IMR-90 (cell line): ENCODE results near the gene ANXA8. TPM values are rescaled to one million over a fixed set of nuclear protein-coding genes. Genes with fewer than 3 reads are reported as not detected.

Experiments used
- ATAC-seq: fragments of 200-7000 bp; cut with Tn5 transposase; 2 replicates; pipeline ENCODE4 v1.9.1; 2020; ENCODE audit warnings: low read depth, mild to moderate bottlenecking, moderate library complexity
- BruUV-seq: library from RNA; stranded (reverse); fragments of 400-500 nt; replicated peaks from 2 replicates; lab custom pipeline; 2021; lab: Mats Ljungman, UMichigan
- CTCF ChIA-PET: fragments of 300-600 bp; formaldehyde crosslinking; extraction: SDS; loops from one replicate; lab custom pipeline; 2021; ENCODE audit warnings: antibody characterized with exemption; lab: Yijun Ruan, JAX
- POLR2A ChIA-PET: fragments of 300-600 bp; sonication (Branson Sonifier 250); formaldehyde crosslinking; loops from one replicate; lab custom pipeline; 2022; ENCODE audit warnings: antibody characterized with exemption; ENCODE audit not compliant: unreplicated experiment; lab: Charles Lee
- DNase-seq: peaks from one replicate; pipeline ENCODE4 v3.0.0; 2013
- H2AFZ ChIP-seq: replicated peaks from 2 replicates; pipeline ENCODE3; 2013; ENCODE audit warnings: low read length, mild to moderate bottlenecking; ENCODE audit not compliant: poor library complexity
- H2AK5ac ChIP-seq: 2 replicates; pipeline ENCODE4 v1.6.1; 2013; ENCODE audit warnings: low read depth, low read length, inconsistent platforms
- H2AK9ac ChIP-seq: replicated peaks from 2 replicates; pipeline ENCODE3; 2013; ENCODE audit warnings: mild to moderate bottlenecking, low read depth, low read length, moderate library complexity; ENCODE audit not compliant: poor library complexity
- H2BK120ac ChIP-seq: 2 replicates; pipeline ENCODE4 v1.6.1; 2013; ENCODE audit warnings: low read depth, low read length, inconsistent platforms
- H2BK15ac ChIP-seq: 3 replicates; pipeline ENCODE4 v1.6.1; 2013; ENCODE audit warnings: low read depth, low read length, inconsistent platforms
- H2BK20ac ChIP-seq: 2 replicates; pipeline ENCODE4 v1.6.1; 2013; ENCODE audit warnings: low read depth, mild to moderate bottlenecking, inconsistent platforms, low read length, moderate library complexity
- H2BK5ac ChIP-seq: 2 replicates; pipeline ENCODE4 v1.6.1; 2013; ENCODE audit warnings: mild to moderate bottlenecking, low read depth, low read length, inconsistent platforms; ENCODE audit not compliant: poor library complexity, severe bottlenecking
- H3K14ac ChIP-seq: replicated peaks from 2 replicates; pipeline ENCODE4 v1.6.1; 2013; ENCODE audit warnings: low read depth, low read length, inconsistent platforms
- H3K18ac ChIP-seq: 2 replicates; pipeline ENCODE4 v1.6.1; 2013; ENCODE audit warnings: low read depth, low read length, control low read depth
- H3K23ac ChIP-seq: 2 replicates; pipeline ENCODE4 v1.6.1; 2013; ENCODE audit warnings: low read depth, low read length, inconsistent platforms
- H3K27ac ChIP-seq: 2 replicates; pipeline ENCODE4 v1.5.1; 2013; ENCODE audit warnings: mild to moderate bottlenecking, control low read depth, low read length; ENCODE audit not compliant: insufficient read depth
- H3K27me3 ChIP-seq: 2 replicates; pipeline ENCODE4 v1.6.1; 2013; ENCODE audit warnings: low read length; ENCODE audit not compliant: control insufficient read depth, insufficient read depth
- H3K36me3 ChIP-seq: 2 replicates; pipeline ENCODE4 v1.6.1; 2013; ENCODE audit warnings: low read length, mixed read lengths; ENCODE audit not compliant: control insufficient read depth, insufficient read depth
- H3K4ac ChIP-seq: 2 replicates; pipeline ENCODE4 v1.6.1; 2013; ENCODE audit warnings: low read depth, low read length, inconsistent platforms
- H3K4me1 ChIP-seq: 2 replicates; pipeline ENCODE4 v1.6.1; 2013; ENCODE audit warnings: low read length, mixed read lengths; ENCODE audit not compliant: control insufficient read depth, insufficient read depth
- H3K4me2 ChIP-seq: 2 replicates; pipeline ENCODE4 v1.6.1; 2013; ENCODE audit warnings: low read depth, mild to moderate bottlenecking, control low read depth, low read length, moderate library complexity
- H3K4me3 ChIP-seq: 2 replicates; pipeline ENCODE4 v1.5.1; 2013; ENCODE audit warnings: low read depth, mild to moderate bottlenecking, control low read depth, low read length, moderate library complexity; ENCODE audit not compliant: insufficient read depth
- H3K56ac ChIP-seq: 2 replicates; pipeline ENCODE4 v1.6.1; 2013; ENCODE audit warnings: low read length, inconsistent platforms; ENCODE audit not compliant: insufficient read depth; ENCODE audit errors: extremely low read depth
- H3K79me1 ChIP-seq, 2 experiments: 2 replicates each; pipeline ENCODE4 v1.6.1; 2013; ENCODE audit warnings: low read length in 2 of 2, inconsistent platforms in 1 of 2, low read depth in 1 of 2
- H3K9ac ChIP-seq: 2 replicates; pipeline ENCODE4 v1.6.1; 2013; ENCODE audit warnings: low read depth, low read length, control low read depth
- H3K9me1 ChIP-seq: 2 replicates; pipeline ENCODE4 v1.6.1; 2013; ENCODE audit warnings: low read length, inconsistent platforms; ENCODE audit not compliant: insufficient read depth
- H3K9me3 ChIP-seq: 2 replicates; pipeline ENCODE4 v1.6.1; 2013; ENCODE audit warnings: low read length; ENCODE audit not compliant: control insufficient read depth, insufficient read depth
- H4K20me1 ChIP-seq: 2 replicates; pipeline ENCODE4 v1.6.1; 2013; ENCODE audit warnings: low read length, inconsistent platforms; ENCODE audit not compliant: insufficient read depth
- H4K5ac ChIP-seq: 2 replicates; pipeline ENCODE4 v1.6.1; 2013; ENCODE audit warnings: mild to moderate bottlenecking, low read depth, low read length, control low read depth
- H4K8ac ChIP-seq, 2 experiments: 2 replicates each; pipeline ENCODE4 v1.6.1; 2013; ENCODE audit warnings: low read depth in 2 of 2, low read length in 2 of 2, control low read depth in 1 of 2, inconsistent platforms in 1 of 2
- H4K91ac ChIP-seq: 2 replicates; pipeline ENCODE4 v1.6.1; 2013; ENCODE audit warnings: low read depth, low read length, inconsistent platforms; ENCODE audit not compliant: insufficient read depth
- BHLHE40 ChIP-seq: fragments of 150-350 bp; IDR thresholded peaks from 2 replicates; pipeline ENCODE4 v1.6.1; 2016; ENCODE audit warnings: mild to moderate bottlenecking, low read depth, low read length
- CEBPB ChIP-seq: IDR thresholded peaks from 2 replicates; pipeline ENCODE4 v1.6.1; 2012; ENCODE audit warnings: low read depth, low read length, improper control_type of control experiment
- CHD1 ChIP-seq: IDR thresholded peaks from 2 replicates; pipeline ENCODE4 v1.6.1; 2012; ENCODE audit warnings: low read depth, low read length, improper control_type of control experiment
- FOS ChIP-seq: fragments of 150-350 bp; IDR thresholded peaks from 2 replicates; pipeline ENCODE4 v1.6.1; 2016; ENCODE audit warnings: low read depth, low read length
- MAFK ChIP-seq: IDR thresholded peaks from 2 replicates; pipeline ENCODE4 v1.6.1; 2012; ENCODE audit warnings: low read depth, low read length, improper control_type of control experiment
- MAZ ChIP-seq: IDR thresholded peaks from 2 replicates; pipeline ENCODE4 v1.6.1; 2012; ENCODE audit warnings: low read depth, mild to moderate bottlenecking, low read length, improper control_type of control experiment, moderate library complexity, borderline replicate concordance
- MXI1 ChIP-seq: IDR thresholded peaks from 2 replicates; pipeline ENCODE4 v1.6.1; 2012; ENCODE audit warnings: low read depth, mild to moderate bottlenecking, low read length, moderate library complexity, borderline replicate concordance
- NFE2L2 ChIP-seq: fragments of 150-350 bp; IDR thresholded peaks from 2 replicates; pipeline ENCODE4 v1.6.1; 2016; ENCODE audit warnings: low read depth, mild to moderate bottlenecking, low read length
- POLR2A ChIP-seq: IDR thresholded peaks from 2 replicates; pipeline ENCODE4 v1.6.1; 2012; ENCODE audit warnings: mild to moderate bottlenecking, low read depth, low read length
- RAD21 ChIP-seq: IDR thresholded peaks from 2 replicates; pipeline ENCODE4 v1.6.1; 2012; ENCODE audit warnings: low read length, improper control_type of control experiment
- RCOR1 ChIP-seq: IDR thresholded peaks from 2 replicates; pipeline ENCODE4 v1.6.1; 2012; ENCODE audit warnings: mild to moderate bottlenecking, low read length, improper control_type of control experiment; ENCODE audit not compliant: insufficient replicate concordance
- RFX5 ChIP-seq: IDR thresholded peaks from 2 replicates; pipeline ENCODE4 v1.8.0; 2012; ENCODE audit warnings: low read depth, mild to moderate bottlenecking, low read length, moderate library complexity
- SMC3 ChIP-seq: fragments of 150-350 bp; IDR thresholded peaks from 2 replicates; pipeline ENCODE4 v1.6.1; 2016; ENCODE audit warnings: low read depth, mild to moderate bottlenecking, antibody characterized with exemption, low read length, moderate library complexity
- WGBS, 2 experiments: methylation state at CpG; one replicate each; pipeline versions ENCODE4 v1.1.5 to v1.1.7; 2013; ENCODE audit warnings: missing lambda C conversion rate in 2 of 2; ENCODE audit not compliant: insufficient read length in 1 of 2; ENCODE audit errors: extremely low coverage in 2 of 2; 5-methylcytosine and 5-hydroxymethylcytosine counted together
- dilution Hi-C: fragments of 300-500 bp; cut with HindIII; formaldehyde crosslinking; loops from one replicate; pipeline ENCODE4 v1.14.3; 2018; ENCODE audit warnings: low sequenced_read_pairs; ENCODE audit not compliant: unreplicated experiment
- in situ Hi-C: fragments of 300-500 bp; cut with MboI; formaldehyde crosslinking; loops from 3 replicates; pipeline ENCODE4 v1.14.3; 2019; ENCODE audit warnings: low sequenced_read_pairs, inconsistent platforms, mixed read lengths
- intact Hi-C: fragments of 100-400 bp; cut with micrococcal nuclease; formaldehyde crosslinking; loops from 2 replicates; pipeline ENCODE4 v1.10.0; 2022
- polyA plus RNA-seq, 3 experiments: library from polyadenylated mRNA; depleted of rRNA; stranded (reverse); fragments of >200 nt; gene quantifications; 2 replicates each; pipeline ENCODE4 v1.2.3, GENCODE V29; 2012; ENCODE audit warnings: low replicate concordance in 1 of 3
- total RNA-seq: library from RNA; depleted of rRNA; stranded (reverse); fragments of >200 nt; gene quantifications from 2 replicates; pipeline ENCODE4 v1.2.3, GENCODE V29; 2012
- TF ChIP-seq, protein P1 (sequence below): fragments of 150-350 bp; IDR thresholded peaks from 2 replicates; pipeline ENCODE4 v1.6.1; 2016; ENCODE audit warnings: low read depth, mild to moderate bottlenecking, low read length, moderate library complexity, borderline replicate concordance
- TF ChIP-seq, protein P2 (sequence below): fragments of 150-350 bp; IDR thresholded peaks from 2 replicates; pipeline ENCODE4 v1.6.1; 2017; ENCODE audit warnings: mild to moderate bottlenecking, antibody characterized with exemption, low read length, low read depth

Gene ANXA8
- total and polyA plus RNA-seq, 2 of the 4 experiments (the other 2 are of a cell fraction), result 0.90 to 1.1 TPM

DNA sequence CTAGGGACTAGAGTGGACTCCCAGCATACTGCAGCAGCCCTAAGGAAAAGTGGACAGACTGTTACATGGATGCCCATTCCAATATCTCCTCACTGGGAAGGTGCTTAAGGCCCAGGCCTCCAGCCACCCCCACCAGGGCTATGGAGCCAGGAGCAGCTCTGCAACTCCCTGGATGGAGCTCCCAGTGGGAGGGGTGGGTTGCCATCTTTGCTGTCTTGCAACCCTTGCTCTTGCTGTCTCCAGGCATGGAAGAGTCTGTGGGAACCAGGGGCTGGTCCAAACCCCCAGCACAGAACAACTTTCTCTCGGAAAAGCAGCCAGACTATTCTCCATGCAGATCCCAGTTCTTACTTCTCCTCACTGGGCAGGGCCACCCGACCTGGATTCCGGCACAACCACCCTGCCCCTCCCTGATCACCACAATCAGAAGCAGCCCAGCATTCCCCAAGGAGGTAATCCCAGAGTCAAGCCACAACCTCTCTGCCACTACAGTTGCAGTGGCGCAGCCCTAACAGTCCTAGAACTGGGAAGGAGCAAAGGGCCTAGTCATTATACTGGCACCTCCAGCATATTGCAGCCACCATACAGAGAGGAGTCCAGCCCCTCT lies 58.0 kb downstream of the ANXA8 start:
- intact Hi-C loops, result no loop called here
- Histone ChIP-seq H3K4me3 (no peak overlapping the region), H3K79me1 (no peaks in the 10 kb centered on the region), H3K18ac (no peak overlapping the region), H4K5ac (no peak overlapping the region), H2BK20ac (no peak overlapping the region), H3K27ac (no peak overlapping the region), H2BK15ac (no peak overlapping the region), H3K36me3 (no peaks in the 10 kb centered on the region), H4K91ac (no peak overlapping the region), H3K56ac (no peak overlapping the region), H3K4ac (no peak overlapping the region), H4K20me1 (no peaks in the 10 kb centered on the region), H2BK120ac (no peak overlapping the region), H2BK5ac (no peak overlapping the region), H2AFZ (no peak overlapping the region), H4K8ac (no peak overlapping the region), H3K14ac (no peak overlapping the region), H3K9ac (no peak overlapping the region), H3K23ac (no peak overlapping the region), H2AK9ac (peak overlapping the region; percentile 65), H3K9me1 (no peaks in the 10 kb centered on the region), H3K27me3 (peaks cover 19% of the 10 kb centered on the region), H3K4me2 (no peak overlapping the region), H2AK5ac (no peak overlapping the region), H3K4me1 (peaks cover 4% of the 10 kb centered on the region), H3K9me3 (no peaks in the 10 kb centered on the region)
- in situ Hi-C loops, result no loop called here
- 40% methylated on average over 1 of the region's 4 CpGs; no CpG with 5 or more reads in 1 of the 2 experiments for WGBS, 2 experiments
- DNase-seq, result no peak
- POLR2A ChIA-PET, result no interaction called here
- dilution Hi-C loops, result no loop called here
- CTCF ChIA-PET, result no interaction called here
- ATAC-seq, result no peak
- no peak for TF ChIP-seq FOS
- TF ChIP-seq CEBPB, result no peak
- no peak for TF ChIP-seq MAFK
- TF ChIP-seq RCOR1, result no peak
- TF ChIP-seq RAD21, result no peak
- TF ChIP-seq CHD1, result no peak
- TF ChIP-seq NFE2L2, result no peak
- TF ChIP-seq, protein P1, sequence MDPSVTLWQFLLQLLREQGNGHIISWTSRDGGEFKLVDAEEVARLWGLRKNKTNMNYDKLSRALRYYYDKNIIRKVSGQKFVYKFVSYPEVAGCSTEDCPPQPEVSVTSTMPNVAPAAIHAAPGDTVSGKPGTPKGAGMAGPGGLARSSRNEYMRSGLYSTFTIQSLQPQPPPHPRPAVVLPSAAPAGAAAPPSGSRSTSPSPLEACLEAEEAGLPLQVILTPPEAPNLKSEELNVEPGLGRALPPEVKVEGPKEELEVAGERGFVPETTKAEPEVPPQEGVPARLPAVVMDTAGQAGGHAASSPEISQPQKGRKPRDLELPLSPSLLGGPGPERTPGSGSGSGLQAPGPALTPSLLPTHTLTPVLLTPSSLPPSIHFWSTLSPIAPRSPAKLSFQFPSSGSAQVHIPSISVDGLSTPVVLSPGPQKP, result no peak
- TF ChIP-seq BHLHE40, result no peak
- TF ChIP-seq SMC3, result no peak
- TF ChIP-seq POLR2A, result no peak
- TF ChIP-seq MXI1, result no peak
- TF ChIP-seq MAZ, result no peak
- no peak for TF ChIP-seq RFX5
- TF ChIP-seq, protein P2, sequence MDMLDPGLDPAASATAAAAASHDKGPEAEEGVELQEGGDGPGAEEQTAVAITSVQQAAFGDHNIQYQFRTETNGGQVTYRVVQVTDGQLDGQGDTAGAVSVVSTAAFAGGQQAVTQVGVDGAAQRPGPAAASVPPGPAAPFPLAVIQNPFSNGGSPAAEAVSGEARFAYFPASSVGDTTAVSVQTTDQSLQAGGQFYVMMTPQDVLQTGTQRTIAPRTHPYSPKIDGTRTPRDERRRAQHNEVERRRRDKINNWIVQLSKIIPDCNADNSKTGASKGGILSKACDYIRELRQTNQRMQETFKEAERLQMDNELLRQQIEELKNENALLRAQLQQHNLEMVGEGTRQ, result no peak
- no TSS peak for BruUV-seq
